ENCODE measurements around the gene E2F3. TPM values are rescaled to one million over a fixed set of nuclear protein-coding genes. Genes with fewer than 3 reads are reported as not detected.

E2F3 gene
- total and polyA plus RNA-seq, 10 of the 15 experiments (the other 5 are each of a cell fraction or from before 2014, with no cell fraction given) = 5.1 to 16.8 (median 10.6) TPM

DNA sequence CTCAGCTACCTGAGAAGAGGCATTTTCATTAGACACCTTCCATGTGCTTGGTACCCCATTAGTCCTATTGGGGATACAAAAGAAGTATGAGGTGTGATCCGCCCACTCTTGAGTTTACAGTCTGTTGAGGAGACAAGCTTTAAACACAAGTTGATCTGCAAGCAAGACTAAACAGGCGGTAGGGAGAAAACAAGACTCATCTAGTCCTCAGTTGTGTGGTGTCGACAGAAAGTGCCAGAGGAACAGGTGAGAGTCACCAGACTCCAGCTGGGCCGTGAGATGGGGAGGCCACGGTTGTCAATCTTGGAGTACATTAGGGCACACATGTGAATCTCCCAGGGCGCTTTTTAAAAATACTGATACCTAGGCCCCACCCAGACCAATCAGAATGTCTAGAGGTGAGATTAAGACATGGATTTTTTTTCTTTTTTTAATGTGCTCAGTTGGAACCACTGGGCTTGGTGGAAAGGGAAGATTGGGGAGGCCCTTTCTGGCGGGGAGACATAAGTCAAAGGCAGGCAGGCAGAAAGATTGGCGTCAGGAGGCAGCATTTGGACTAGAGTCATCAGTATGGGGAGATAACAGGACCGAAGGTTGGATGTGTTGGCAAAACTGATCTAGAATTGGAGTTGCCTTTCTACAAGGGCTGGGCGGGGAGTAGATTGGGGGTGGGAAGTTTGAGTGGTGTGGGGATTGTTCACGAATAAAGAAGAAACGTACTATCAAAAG, 10.4 kb downstream of the E2F3 start:
- peaks cover 45% of the 10 kb centered on the region for H3K4me1 ChIP-seq (ENCODE audit: control insufficient read depth, insufficient read depth, low read length)
- WGBS (ENCODE audit: insufficient coverage, insufficient replicate concordance, low lambda C conversion rate, missing lambda C conversion rate) = 96% methylated on average over 12 of the region's 12 CpGs
- ATAC-seq (no peak), DNase-seq (ENCODE audit: low read depth, low spot score) (no peak), FAIRE-seq (no peak)
- no peak overlapping the region for H3K9ac ChIP-seq (ENCODE audit: control insufficient read depth, insufficient read depth, low read length)
- CTCF ChIA-PET = interaction anchor here (0.7 to 3.1 kb wide), 3 partner anchors 12 to 116 kb away, joined by 3 to 12 read pairs (median 3); no protein-coding TSS in a partner anchor
- no peak overlapping the region for H3K4me2 ChIP-seq (ENCODE audit: control insufficient read depth, insufficient read depth)
- RAD21 ChIA-PET (ENCODE audit: unreplicated experiment) = no interaction called here
- no TSS peak for BruUV-seq (replicated peaks)
- H3K27me3 ChIP-seq (replicated peaks in 1 of 2; ENCODE audit: control insufficient read depth in 2 of 2, insufficient read depth in 2 of 2, low read length in 1 of 2) = no peaks in the 10 kb centered on the region
- 0 out of 2 replicates have a peak overlapping the region, but pooled peaks have one; percentile 24 for H3K27ac ChIP-seq (ENCODE audit: control insufficient read depth, insufficient read depth)
- no peaks in the 10 kb centered on the region for H3K9me3 ChIP-seq (replicated peaks; ENCODE audit: control insufficient read depth, insufficient read depth, low read length)
- intact Hi-C loops (cut with micrococcal nuclease; ENCODE audit: unreplicated experiment) (no loop called here), in situ Hi-C loops (cut with MboI) (no loop called here)
- no peak overlapping the region for H2AFZ ChIP-seq (ENCODE audit: control insufficient read depth, low read depth, low read length)
- peaks cover 3 to 8% of the 10 kb centered on the region in 2 experiments; a peak in 2 of 4 replicates for H3K36me3 ChIP-seq (ENCODE audit: control insufficient read depth in 2 of 2, insufficient read depth in 2 of 2, low read length in 1 of 2)
- POLR2A ChIA-PET = no interaction called here
- peaks cover 3% of the 10 kb centered on the region; the same call in 1 of the 2 replicates for H4K20me1 ChIP-seq (ENCODE audit: control insufficient read depth, insufficient read depth)
- SMC1A ChIA-PET (ENCODE audit: uncharacterized antibody, unreplicated experiment) = interaction anchor here (0.6 to 3.9 kb wide), 3 partner anchors 7 to 25 kb away, joined by 3 to 30 read pairs (median 5); no protein-coding TSS in a partner anchor
- TF ChIP-seq HDGF (IDR thresholded peaks at IDR 0.05) (no peak), JUND (IDR thresholded peaks at IDR 0.05; ENCODE audit: low read depth, low read length) (no peak), EED (IDR thresholded peaks at IDR 0.05; ENCODE audit: low read depth) (no peak), NRF1 (conservative IDR thresholded peaks at IDR 0.05; ENCODE audit: low read depth, low read length) (no peak), RAD51 (IDR thresholded peaks at IDR 0.05) (no peak), CHD2 (IDR thresholded peaks at IDR 0.05; ENCODE audit: borderline replicate concordance, low read depth, low read length) (no peak), HDAC2 (IDR thresholded peaks at IDR 0.05) (no peak), RUNX3 (IDR thresholded peaks at IDR 0.05; ENCODE audit: low read length) (no peak), CBX5 (IDR thresholded peaks at IDR 0.05; ENCODE audit: low read depth) (no peak), MXI1 (IDR thresholded peaks at IDR 0.05; ENCODE audit: low read depth, low read length) (no peak)
- TF ChIP-seq, protein P1, sequence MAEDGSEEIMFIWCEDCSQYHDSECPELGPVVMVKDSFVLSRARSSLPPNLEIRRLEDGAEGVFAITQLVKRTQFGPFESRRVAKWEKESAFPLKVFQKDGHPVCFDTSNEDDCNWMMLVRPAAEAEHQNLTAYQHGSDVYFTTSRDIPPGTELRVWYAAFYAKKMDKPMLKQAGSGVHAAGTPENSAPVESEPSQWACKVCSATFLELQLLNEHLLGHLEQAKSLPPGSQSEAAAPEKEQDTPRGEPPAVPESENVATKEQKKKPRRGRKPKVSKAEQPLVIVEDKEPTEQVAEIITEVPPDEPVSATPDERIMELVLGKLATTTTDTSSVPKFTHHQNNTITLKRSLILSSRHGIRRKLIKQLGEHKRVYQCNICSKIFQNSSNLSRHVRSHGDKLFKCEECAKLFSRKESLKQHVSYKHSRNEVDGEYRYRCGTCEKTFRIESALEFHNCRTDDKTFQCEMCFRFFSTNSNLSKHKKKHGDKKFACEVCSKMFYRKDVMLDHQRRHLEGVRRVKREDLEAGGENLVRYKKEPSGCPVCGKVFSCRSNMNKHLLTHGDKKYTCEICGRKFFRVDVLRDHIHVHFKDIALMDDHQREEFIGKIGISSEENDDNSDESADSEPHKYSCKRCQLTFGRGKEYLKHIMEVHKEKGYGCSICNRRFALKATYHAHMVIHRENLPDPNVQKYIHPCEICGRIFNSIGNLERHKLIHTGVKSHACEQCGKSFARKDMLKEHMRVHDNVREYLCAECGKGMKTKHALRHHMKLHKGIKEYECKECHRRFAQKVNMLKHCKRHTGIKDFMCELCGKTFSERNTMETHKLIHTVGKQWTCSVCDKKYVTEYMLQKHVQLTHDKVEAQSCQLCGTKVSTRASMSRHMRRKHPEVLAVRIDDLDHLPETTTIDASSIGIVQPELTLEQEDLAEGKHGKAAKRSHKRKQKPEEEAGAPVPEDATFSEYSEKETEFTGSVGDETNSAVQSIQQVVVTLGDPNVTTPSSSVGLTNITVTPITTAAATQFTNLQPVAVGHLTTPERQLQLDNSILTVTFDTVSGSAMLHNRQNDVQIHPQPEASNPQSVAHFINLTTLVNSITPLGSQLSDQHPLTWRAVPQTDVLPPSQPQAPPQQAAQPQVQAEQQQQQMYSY (CRISPR knock-in tag; IDR thresholded peaks at IDR 0.05) = no peak
- H3K4me3 ChIP-seq = no peak overlapping the region
- peaks cover 97% of the 10 kb centered on the region for H3K79me2 ChIP-seq (ENCODE audit: control insufficient read depth, insufficient read depth, low read length)
